Neural cell (in vitro differentiated cells): ENCODE measurements around the gene ADK. TPM values are rescaled to one million over a fixed set of nuclear protein-coding genes. Genes with fewer than 3 reads are reported as not detected.

Experiments
- H2AFZ ChIP-seq: fragments of 200-600, 300-800 bp; sonication (generic), shearing (Covaris generic); 2 replicates; pipeline ENCODE4 v1.6.0; 2014; ENCODE audit warnings: low read depth, mild to moderate bottlenecking, antibody characterized with exemption, low read length, moderate library complexity
- H3F3A ChIP-seq: fragments of 200-600 bp; shearing (Covaris generic); 2 replicates; pipeline ENCODE4 v1.6.1; 2016; ENCODE audit warnings: mild to moderate bottlenecking, moderate library complexity, mixed read lengths, antibody characterized with exemption, low read length; ENCODE audit not compliant: insufficient read depth, poor library complexity, severe bottlenecking
- H3K27ac ChIP-seq: fragments of 200-600, 300-800 bp; sonication (generic), shearing (Covaris generic); 2 replicates; pipeline ENCODE4 v1.5.1; 2014; ENCODE audit warnings: mild to moderate bottlenecking, low read length, moderate library complexity
- H3K27me3 ChIP-seq: fragments of 300-800, 200-600 bp; sonication (generic), shearing (Covaris generic); 2 replicates; pipeline ENCODE4 v1.6.0; 2014; ENCODE audit warnings: mild to moderate bottlenecking, low read depth, low read length, moderate library complexity; ENCODE audit not compliant: insufficient read depth
- H3K36me3 ChIP-seq: fragments of 300-800, 200-600 bp; sonication (generic), shearing (Covaris generic); 2 replicates; pipeline ENCODE4 v1.5.1; 2014; ENCODE audit warnings: mild to moderate bottlenecking, antibody characterized with exemption, low read length, moderate library complexity; ENCODE audit not compliant: insufficient read depth
- H3K4me2 ChIP-seq: fragments of 300-800, 200-600 bp; sonication (generic), shearing (Covaris generic); 2 replicates; pipeline ENCODE4 v1.6.0; 2014; ENCODE audit warnings: mild to moderate bottlenecking, low read length
- H3K4me3 ChIP-seq: fragments of 300-800, 200-600 bp; sonication (generic), shearing (Covaris generic); 2 replicates; pipeline ENCODE4 v1.5.1; 2014; ENCODE audit warnings: mild to moderate bottlenecking, low read length, moderate library complexity
- H3K79me2 ChIP-seq: fragments of 200-600 bp; shearing (Covaris generic); replicated peaks from 2 replicates; pipeline ENCODE4 v1.6.0; 2014; ENCODE audit warnings: mild to moderate bottlenecking, low read length, moderate library complexity; ENCODE audit not compliant: insufficient read depth
- H3K9ac ChIP-seq: fragments of 300-800, 200-600 bp; sonication (generic), shearing (Covaris generic); 2 replicates; pipeline ENCODE4 v1.6.1; 2016; ENCODE audit warnings: mild to moderate bottlenecking, low read length, mixed read lengths
- H3K9me2 ChIP-seq: fragments of 200-600 bp; shearing (Covaris generic); 2 replicates; pipeline ENCODE4 v1.6.1; 2016; ENCODE audit warnings: mild to moderate bottlenecking, low read length, mixed read lengths; ENCODE audit not compliant: insufficient read depth
- H3K9me3 ChIP-seq: fragments of 200-600, 300-800 bp; sonication (generic), shearing (Covaris generic); 2 replicates; pipeline ENCODE4 v1.6.1; 2016; ENCODE audit warnings: mild to moderate bottlenecking, mixed run types, low read length, moderate library complexity, mixed read lengths
- H4K20me1 ChIP-seq: fragments of 200-600 bp; shearing (Covaris generic); 2 replicates; pipeline ENCODE4 v1.6.1; 2016; ENCODE audit warnings: mild to moderate bottlenecking, mixed run types; ENCODE audit not compliant: insufficient read depth
- EP300 ChIP-seq: fragments of 450-650 bp; conservative IDR thresholded peaks from 2 replicates; pipeline ENCODE4 v1.6.1; 2014; ENCODE audit warnings: antibody characterized with exemption, mild to moderate bottlenecking, moderate library complexity; ENCODE audit not compliant: poor library complexity, severe bottlenecking
- EZH2 ChIP-seq: fragments of 200-600, 300-800 bp; shearing (Covaris generic), sonication (generic); IDR thresholded peaks from 2 replicates; pipeline ENCODE4 v1.6.1; 2014; ENCODE audit warnings: antibody characterized with exemption, low read length, borderline replicate concordance, mild to moderate bottlenecking; ENCODE audit not compliant: insufficient read depth, poor library complexity, severe bottlenecking
- MXI1 ChIP-seq: fragments of 450-650 bp; conservative IDR thresholded peaks from 2 replicates; pipeline ENCODE4 v1.6.1; 2014; ENCODE audit warnings: antibody characterized with exemption, mild to moderate bottlenecking; ENCODE audit not compliant: poor library complexity, severe bottlenecking
- POLR2AphosphoS5 ChIP-seq: IDR thresholded peaks from 2 replicates; pipeline ENCODE4 v1.6.1; 2012
- RAD21 ChIP-seq: fragments of 450-650 bp; conservative IDR thresholded peaks from 2 replicates; pipeline ENCODE4 v1.6.1; 2014; ENCODE audit warnings: antibody characterized with exemption, mild to moderate bottlenecking, moderate library complexity
- SMC3 ChIP-seq: fragments of 450-650 bp; conservative IDR thresholded peaks from 2 replicates; pipeline ENCODE4 v1.6.1; 2014; ENCODE audit warnings: antibody characterized with exemption, mild to moderate bottlenecking, moderate library complexity; ENCODE audit not compliant: poor library complexity
- TAF1 ChIP-seq: IDR thresholded peaks from 2 replicates; pipeline ENCODE4 v1.6.1; 2012; ENCODE audit warnings: low read depth
- polyA plus RNA-seq: library from polyadenylated mRNA; depleted of rRNA; stranded (reverse); fragments of >200 nt; gene quantifications from 2 replicates; pipeline ENCODE4 v1.2.3, GENCODE V29; 2014
- TF ChIP-seq, protein P1 (sequence below): fragments of 450-650 bp; IDR thresholded peaks from 2 replicates; pipeline ENCODE4 v1.5.1; 2014; ENCODE audit warnings: antibody characterized with exemption, mild to moderate bottlenecking, moderate library complexity; ENCODE audit not compliant: poor library complexity, severe bottlenecking
- TF ChIP-seq, protein P2 (sequence below): IDR thresholded peaks from 2 replicates; pipeline ENCODE4 v1.6.1; 2012; ENCODE audit warnings: borderline replicate concordance

ADK gene
- polyA plus RNA-seq, 1 donor from 2014 or later, result 19.5 TPM

DNA sequence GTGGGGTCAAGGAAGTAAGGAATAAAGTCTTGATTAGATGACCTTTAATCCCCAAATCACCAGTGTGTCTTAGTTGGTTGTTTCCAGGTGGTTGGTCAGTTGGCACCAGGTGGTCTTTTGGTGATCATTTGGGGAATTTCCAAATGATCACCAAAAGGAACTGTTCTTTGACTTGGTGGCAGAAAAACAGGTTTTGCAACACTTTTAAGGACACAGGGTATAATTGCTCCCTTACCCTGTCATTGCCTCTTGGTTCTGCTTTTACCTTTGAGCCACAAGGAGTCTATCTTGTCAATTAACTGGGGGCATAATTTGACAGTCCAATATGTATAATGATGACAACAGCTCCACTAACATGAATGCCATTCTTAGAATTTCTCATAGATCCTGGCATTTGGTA lies 104.2 kb downstream of the ADK start:
- Histone ChIP-seq H3F3A (no peaks in the 10 kb centered on the region), H3K9ac (no peak overlapping the region), H4K20me1 (no peaks in the 10 kb centered on the region), H3K9me2 (no peaks in the 10 kb centered on the region), H3K36me3 (no peaks in the 10 kb centered on the region), H2AFZ (no peak overlapping the region), H3K79me2 (no peaks in the 10 kb centered on the region), H3K27me3 (no peaks in the 10 kb centered on the region), H3K4me3 (no peak overlapping the region), H3K4me2 (peak overlapping the region; percentile 43), H3K9me3 (no peaks in the 10 kb centered on the region), H3K27ac (no peak overlapping the region)
- TF ChIP-seq EZH2 (no peak), EP300 (no peak), SMC3 (no peak), POLR2AphosphoS5 (no peak), RAD21 (no peak), TAF1 (no peak)
- TF ChIP-seq, protein P1, sequence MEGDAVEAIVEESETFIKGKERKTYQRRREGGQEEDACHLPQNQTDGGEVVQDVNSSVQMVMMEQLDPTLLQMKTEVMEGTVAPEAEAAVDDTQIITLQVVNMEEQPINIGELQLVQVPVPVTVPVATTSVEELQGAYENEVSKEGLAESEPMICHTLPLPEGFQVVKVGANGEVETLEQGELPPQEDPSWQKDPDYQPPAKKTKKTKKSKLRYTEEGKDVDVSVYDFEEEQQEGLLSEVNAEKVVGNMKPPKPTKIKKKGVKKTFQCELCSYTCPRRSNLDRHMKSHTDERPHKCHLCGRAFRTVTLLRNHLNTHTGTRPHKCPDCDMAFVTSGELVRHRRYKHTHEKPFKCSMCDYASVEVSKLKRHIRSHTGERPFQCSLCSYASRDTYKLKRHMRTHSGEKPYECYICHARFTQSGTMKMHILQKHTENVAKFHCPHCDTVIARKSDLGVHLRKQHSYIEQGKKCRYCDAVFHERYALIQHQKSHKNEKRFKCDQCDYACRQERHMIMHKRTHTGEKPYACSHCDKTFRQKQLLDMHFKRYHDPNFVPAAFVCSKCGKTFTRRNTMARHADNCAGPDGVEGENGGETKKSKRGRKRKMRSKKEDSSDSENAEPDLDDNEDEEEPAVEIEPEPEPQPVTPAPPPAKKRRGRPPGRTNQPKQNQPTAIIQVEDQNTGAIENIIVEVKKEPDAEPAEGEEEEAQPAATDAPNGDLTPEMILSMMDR, result no peak
- TF ChIP-seq, protein P2, sequence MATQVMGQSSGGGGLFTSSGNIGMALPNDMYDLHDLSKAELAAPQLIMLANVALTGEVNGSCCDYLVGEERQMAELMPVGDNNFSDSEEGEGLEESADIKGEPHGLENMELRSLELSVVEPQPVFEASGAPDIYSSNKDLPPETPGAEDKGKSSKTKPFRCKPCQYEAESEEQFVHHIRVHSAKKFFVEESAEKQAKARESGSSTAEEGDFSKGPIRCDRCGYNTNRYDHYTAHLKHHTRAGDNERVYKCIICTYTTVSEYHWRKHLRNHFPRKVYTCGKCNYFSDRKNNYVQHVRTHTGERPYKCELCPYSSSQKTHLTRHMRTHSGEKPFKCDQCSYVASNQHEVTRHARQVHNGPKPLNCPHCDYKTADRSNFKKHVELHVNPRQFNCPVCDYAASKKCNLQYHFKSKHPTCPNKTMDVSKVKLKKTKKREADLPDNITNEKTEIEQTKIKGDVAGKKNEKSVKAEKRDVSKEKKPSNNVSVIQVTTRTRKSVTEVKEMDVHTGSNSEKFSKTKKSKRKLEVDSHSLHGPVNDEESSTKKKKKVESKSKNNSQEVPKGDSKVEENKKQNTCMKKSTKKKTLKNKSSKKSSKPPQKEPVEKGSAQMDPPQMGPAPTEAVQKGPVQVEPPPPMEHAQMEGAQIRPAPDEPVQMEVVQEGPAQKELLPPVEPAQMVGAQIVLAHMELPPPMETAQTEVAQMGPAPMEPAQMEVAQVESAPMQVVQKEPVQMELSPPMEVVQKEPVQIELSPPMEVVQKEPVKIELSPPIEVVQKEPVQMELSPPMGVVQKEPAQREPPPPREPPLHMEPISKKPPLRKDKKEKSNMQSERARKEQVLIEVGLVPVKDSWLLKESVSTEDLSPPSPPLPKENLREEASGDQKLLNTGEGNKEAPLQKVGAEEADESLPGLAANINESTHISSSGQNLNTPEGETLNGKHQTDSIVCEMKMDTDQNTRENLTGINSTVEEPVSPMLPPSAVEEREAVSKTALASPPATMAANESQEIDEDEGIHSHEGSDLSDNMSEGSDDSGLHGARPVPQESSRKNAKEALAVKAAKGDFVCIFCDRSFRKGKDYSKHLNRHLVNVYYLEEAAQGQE, result no peak

DNA sequence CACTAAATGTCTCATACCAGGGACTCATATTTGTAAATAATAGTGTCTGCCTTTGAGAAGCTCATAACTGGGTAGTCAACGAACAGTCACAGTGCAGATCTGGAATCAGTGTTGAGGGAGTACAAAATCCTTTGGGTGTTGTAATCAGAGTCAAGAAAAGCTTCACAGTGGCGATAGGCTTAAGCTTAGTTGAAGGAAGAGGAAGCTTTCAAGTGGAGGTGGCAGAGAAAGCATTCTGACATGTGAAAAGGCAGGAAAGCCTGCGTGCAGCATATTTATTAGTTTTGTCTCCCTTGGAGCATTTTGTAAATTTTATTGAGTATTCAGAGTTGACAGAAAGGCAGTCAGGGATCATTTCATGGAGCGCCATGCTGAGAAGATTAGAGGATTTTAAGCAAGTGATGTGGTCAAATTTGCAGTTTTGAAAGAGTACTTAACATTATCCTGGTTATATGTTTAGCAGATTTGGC lies 104.9 kb downstream of the ADK start:
- Histone ChIP-seq H4K20me1 (no peaks in the 10 kb centered on the region), H3K4me3 (peak overlapping the region; percentile 44), H3K9me3 (no peaks in the 10 kb centered on the region), H3K27ac (peak overlapping the region; percentile 43), H3K27me3 (no peaks in the 10 kb centered on the region), H3K9me2 (no peaks in the 10 kb centered on the region), H3K9ac (peak overlapping the region; percentile 5), H3F3A (no peaks in the 10 kb centered on the region), H2AFZ (no peak overlapping the region), H3K36me3 (no peaks in the 10 kb centered on the region), H3K79me2 (no peaks in the 10 kb centered on the region), H3K4me2 (peak overlapping the region; percentile 43)
- TF ChIP-seq, protein P1, result no peak
- TF ChIP-seq EP300 (peak; percentile 16), POLR2AphosphoS5 (peak; percentile 8), MXI1 (no peak), SMC3 (peak; percentile 13), RAD21 (peak; percentile 12), TAF1 (no peak), EZH2 (no peak)
- TF ChIP-seq, protein P2, result no peak
